ENCODE results near the gene CDH15.
"Not testable (repeated sequence)": the region's sequence is repeated elsewhere in the genome, so short reads cannot be mapped to it uniquely, and the experiment has no call there.

CDH15 gene

GRCh38 chr16:89174055-89174827 is 2.7 kb downstream of the CDH15 start:
- no peak for DNase-seq

DNA sequence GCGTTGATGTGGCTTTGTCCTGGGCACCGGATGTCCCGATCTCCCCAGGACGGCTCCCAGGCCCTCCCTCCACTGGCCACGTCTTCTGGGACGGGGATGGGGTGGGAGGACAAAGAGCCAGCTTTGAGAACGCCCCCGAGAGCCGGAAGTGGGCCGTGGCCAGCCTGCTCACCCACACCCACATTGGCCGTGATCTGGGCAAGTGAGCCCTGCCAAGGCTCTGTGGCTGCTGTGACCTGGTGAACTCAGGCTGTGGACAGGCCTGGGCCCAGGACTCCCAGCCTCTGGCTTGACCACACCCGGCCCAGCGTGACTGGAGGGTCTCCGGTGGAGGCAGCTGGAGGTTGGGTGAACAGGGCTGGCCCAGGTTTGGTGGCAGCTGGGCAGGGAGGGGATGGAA is 3.3 kb downstream of the CDH15 start:
- DNase-seq = no peak

GRCh38 chr16:89175280-89176146 is 4.0 kb downstream of the CDH15 start:
- no peak for DNase-seq

GRCh38 chr16:89176147-89176690 is 4.7 kb downstream of the CDH15 start:
- DNase-seq = no peak

- no peak for DNase-seq
Measured at GRCh38 chr16:89176717-89177116, 5.2 kb downstream of the CDH15 start.

DNA sequence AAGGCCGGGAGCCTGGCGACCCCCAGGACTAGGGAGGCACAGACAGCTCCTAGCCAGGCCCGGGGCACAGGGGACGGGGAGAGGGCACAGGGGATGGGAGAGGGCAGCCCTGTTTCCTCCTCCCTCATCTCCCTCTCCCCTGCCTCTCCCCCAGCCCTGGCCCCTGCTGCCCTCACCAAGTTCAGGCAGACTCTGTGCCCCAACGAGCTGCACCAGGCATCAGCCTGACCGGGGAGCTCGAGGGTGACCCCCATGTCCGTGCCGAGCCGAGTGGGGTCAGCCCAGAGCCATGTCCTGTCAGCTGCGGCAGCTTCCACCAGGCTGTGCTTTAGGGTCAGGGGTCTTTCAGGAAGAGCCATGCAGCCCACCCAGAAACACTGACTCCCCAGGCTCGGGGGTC is 6.0 kb downstream of the CDH15 start:
- no peak for DNase-seq

DNA sequence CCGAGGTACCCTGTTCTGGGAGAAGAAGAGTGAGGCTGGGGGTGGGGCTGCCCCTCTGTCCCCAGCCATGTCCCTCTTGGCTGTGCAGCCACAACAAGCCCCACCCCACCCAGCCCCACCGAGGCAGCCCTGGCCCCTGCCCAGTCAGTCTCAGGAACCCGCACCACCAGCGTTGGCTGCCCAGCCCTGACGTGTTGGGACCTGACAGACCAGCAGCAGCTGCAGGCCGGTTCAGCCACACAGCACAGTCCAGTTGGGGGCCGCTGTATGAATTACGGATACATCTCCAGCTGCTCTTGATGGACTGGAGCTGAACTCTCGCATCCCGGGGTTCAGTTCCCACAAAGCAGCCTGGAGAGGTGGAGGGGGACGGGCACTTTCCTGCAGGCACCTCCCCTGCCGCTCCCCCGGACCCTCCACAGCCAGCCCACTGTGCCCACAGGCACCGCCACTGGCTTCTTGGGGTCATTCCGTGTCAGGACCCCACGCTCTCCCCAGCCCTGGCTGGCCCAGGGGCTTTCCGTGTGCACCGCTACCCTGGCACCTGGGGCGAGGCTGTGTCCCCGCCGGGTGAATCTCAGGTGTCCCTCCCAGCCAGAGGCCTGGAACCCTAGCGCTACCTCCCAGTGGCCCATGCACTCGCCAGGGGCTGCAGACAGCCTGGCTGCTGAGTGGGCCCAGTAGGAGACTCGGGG is 7.1 kb downstream of the CDH15 start:
- DNase-seq = no peak

DNA sequence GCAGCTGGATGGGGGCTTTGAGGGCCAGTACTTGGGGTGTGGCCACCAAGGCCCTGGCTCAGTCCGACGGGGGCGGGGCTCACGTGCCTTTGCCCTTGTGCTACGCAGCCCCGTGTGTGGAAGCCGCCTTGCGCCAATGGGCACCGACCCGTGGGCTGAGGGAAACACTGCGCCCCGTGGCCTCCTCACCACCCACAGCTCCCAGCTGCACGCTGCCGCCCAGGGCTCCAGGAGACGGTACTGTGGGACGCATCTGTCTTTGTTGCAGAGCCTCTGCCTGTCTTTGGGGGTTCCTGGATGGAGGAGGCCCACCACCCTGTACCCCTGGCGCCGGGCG is 7.6 kb downstream of the CDH15 start:
- DNase-seq = no peak

DNA sequence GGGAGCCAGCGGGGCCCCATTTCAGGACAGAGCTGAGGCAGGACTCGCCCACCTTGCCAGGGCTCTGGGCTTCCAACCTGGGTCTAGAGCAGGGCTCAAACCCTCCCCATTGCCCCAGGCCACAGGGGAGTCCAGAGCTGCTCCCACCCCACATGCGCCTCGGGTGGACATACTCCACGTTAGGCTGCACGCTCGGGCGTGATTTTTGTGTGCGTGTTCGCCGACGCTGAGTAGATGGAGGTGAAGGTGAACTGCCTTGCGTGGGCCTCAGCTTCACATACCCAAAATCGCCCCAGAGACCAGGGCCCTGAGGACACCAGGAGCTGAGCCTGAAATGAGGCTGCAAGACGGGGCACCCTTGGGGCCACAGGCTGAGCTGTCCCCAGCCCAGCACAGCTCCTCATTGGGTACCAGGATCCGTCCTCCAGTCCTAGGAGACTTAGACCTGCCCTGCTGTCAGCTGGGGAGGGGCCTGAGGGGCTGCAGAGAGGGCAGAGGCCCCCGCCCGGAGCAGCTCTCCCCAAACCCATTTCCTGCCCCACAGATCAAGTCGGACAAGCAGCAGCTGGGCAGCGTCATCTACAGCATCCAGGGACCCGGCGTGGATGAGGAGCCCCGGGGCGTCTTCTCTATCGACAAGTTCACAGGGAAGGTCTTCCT is 8.2 kb downstream of the CDH15 start:
- no peak for DNase-seq

DNA sequence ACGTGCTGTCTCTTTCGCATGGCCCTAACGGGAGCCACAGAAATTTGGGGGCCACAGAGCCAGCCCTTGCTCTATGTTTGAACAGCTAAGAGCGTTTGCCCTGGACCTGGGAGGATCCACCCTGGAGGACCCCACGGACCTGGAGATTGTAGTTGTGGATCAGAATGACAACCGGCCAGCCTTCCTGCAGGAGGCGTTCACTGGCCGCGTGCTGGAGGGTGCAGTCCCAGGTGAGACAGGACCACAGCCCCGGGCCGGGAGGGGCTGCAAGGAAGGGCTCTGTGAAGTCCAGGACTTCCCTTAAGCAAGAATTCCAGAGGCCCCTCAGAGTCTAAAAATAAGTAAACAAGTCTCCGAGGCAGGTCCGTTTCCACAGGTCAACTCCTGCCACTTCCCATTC is 11.9 kb downstream of the CDH15 start:
- DNase-seq = no peak

DNA sequence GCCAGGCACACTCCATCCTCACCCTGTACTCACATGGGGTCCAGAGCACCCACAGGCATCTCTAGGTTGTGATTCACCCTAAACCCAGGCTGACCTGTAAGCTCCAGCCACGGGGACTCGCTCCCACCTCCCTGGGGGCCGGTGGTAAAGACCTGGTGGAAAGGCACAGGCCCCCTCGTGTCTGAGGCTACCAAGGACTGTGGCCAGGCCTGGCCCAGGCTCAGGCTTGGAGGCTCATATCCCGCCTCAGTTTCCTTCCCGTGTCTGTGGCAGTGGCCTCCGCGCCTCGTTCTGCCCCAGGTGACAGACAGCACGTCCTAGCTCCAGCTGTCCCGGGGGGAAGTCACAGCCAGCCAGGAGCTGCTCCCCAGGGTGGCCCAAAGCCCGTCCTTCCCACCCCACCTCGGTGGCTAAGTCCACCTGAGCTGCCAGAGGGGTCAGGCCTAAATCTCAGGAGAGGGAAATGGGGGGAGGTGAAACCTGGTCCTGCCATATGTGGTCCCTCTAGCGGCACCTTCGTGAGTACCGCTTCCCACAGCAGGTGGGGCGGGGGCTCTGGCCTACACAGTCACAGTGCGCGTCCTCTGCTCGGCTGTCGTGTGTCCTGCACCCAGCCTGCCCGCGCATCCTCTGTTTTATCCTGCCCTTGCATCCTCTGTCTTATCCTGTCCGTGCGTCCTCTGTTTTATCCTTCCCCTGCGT is 12.6 kb downstream of the CDH15 start:
- no peak for DNase-seq

- no peak for DNase-seq
Measured at GRCh38 chr16:89184677-89184932, 13.1 kb downstream of the CDH15 start.

DNA sequence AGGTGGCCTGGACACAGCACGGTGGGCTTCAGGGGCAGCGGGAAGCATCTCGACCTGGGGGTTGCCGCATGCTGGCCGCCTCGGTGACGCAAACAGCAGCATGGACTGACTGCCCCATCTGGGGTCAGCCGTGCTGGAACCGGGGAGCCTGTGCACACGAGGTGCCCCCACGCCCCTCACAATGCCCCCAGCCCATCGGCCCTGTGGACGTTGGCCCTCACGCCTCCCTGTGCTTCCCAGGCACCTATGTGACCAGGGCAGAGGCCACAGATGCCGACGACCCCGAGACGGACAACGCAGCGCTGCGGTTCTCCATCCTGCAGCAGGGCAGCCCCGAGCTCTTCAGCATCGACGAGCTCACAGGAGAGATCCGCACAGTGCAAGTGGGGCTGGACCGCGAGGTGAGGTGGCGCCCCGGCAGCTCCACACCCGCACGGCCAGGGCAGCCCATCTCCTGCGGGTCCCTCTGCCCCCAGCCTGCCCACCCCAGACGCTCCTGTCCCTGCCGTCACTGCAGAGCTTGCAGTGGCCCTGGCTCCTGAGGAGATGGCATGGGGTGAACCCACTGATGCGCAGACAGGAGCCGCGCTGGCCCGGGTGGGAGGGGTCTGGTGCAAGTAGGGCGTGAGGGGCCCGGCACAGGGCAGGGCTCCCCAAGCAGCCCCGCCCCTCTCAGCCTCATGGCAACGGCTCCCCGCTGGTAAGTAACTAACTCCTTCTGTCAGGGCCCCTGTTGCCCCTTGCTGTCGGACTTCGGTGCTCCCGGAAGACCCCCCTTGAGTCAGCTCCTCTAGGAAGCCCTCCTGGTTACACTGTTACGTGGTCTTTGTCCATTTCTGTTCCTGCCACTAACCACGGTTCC is 13.6 kb downstream of the CDH15 start:
- DNase-seq = no peak

- not testable (repeated sequence) for DNase-seq
Measured at GRCh38 chr16:89185887-89186592, 14.5 kb downstream of the CDH15 start.

DNA sequence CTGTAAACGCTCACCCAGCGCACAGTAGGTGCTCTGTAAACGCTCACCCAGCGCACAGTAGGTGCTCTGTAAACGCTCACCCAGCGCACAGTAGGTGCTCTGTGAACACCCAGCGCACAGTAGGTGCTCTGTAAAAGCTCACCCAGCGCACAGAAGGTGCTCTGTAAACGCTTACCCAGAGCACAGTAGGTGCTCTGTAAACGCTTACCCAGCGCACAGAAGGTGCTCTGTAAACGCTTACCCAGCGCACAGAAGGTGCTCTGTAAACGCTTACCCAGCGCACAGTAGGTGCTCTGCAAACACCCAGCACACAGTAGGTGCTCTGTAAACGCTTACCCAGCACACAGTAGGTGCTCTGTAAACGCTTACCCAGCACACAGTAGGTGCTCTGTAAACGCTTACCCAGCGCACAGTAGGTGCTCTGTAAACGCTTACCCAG is 15.1 kb downstream of the CDH15 start:
- DNase-seq = not testable (repeated sequence)

DNA sequence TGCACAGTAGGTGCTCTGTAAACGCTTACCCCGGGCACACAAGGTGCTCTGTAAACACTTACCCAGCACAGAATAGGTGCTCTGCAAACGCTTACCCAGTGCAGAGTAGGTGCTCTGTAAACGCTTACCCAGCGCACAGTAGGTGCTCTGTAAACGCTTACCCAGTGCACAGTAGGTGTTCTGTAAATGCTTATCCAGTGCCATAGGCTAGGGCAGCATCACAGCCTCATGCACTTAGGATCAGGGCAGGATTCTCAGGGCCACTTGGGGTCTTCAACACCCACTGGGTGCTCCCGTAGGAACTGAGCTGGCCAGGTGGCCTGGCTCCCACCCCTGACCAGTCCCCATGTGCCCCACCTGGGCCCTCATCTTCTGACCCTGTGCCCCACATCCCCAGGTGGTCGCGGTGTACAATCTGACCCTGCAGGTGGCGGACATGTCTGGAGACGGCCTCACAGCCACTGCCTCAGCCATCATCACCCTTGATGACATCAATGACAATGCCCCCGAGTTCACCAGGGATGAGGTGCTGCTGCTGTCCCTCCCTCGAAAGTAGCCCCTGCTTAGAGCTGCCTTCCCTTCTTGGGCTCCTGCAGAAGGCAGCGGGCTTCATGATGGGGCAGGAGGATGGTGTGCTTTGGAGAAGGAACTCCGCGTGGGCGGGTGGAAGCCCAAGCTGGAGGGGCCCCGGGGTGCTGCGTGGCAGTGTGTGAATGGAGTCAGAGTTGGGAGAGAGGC is 15.7 kb downstream of the CDH15 start:
- peak; percentile 23 for DNase-seq

DNA sequence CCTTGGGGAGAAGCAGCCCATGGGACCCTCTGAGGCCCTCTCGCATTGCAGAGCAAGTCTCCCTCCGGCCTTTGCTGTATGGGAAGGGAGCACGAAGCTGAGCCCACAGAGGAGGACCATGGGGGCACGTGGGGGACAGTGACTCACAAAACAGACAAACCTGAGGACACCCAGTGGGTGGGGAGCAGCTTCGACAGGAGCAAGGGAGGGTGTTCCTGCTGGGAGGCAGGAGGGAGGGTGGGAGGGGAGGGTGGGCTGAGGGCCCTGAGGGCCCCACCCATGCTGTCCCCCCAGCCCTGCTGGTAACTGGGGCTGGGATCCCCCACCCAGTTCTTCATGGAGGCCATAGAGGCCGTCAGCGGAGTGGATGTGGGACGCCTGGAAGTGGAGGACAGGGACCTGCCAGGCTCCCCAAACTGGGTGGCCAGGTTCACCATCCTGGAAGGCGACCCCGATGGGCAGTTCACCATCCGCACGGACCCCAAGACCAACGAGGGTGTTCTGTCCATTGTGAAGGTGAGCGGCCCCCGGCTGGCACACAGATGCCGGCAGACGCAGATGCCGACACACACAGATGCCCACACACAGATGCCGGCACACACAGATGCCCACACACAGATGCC is 16.3 kb downstream of the CDH15 start:
- peak; percentile 12 for DNase-seq

GRCh38 chr16:89188471-89189357 is 17.2 kb downstream of the CDH15 start:
- DNase-seq = not testable (repeated sequence)
